Neural cell (in vitro differentiated cells): ENCODE data around the gene EXOC6B.

ENCODE experiments used
- EP300 ChIP-seq: fragments of 450-650 bp; conservative IDR thresholded peaks from 2 replicates; pipeline ENCODE4 v1.6.1; 2014; ENCODE audit warnings: antibody characterized with exemption, mild to moderate bottlenecking, moderate library complexity; ENCODE audit not compliant: poor library complexity, severe bottlenecking
- EZH2 ChIP-seq: fragments of 200-600, 300-800 bp; shearing (Covaris generic), sonication (generic); IDR thresholded peaks from 2 replicates; pipeline ENCODE4 v1.6.1; 2014; ENCODE audit warnings: antibody characterized with exemption, low read length, borderline replicate concordance, mild to moderate bottlenecking; ENCODE audit not compliant: insufficient read depth, poor library complexity, severe bottlenecking
- MXI1 ChIP-seq: fragments of 450-650 bp; conservative IDR thresholded peaks from 2 replicates; pipeline ENCODE4 v1.6.1; 2014; ENCODE audit warnings: antibody characterized with exemption, mild to moderate bottlenecking; ENCODE audit not compliant: poor library complexity, severe bottlenecking
- POLR2AphosphoS5 ChIP-seq: IDR thresholded peaks from 2 replicates; pipeline ENCODE4 v1.6.1; 2012
- RAD21 ChIP-seq: fragments of 450-650 bp; conservative IDR thresholded peaks from 2 replicates; pipeline ENCODE4 v1.6.1; 2014; ENCODE audit warnings: antibody characterized with exemption, mild to moderate bottlenecking, moderate library complexity
- REST ChIP-seq: IDR thresholded peaks from 2 replicates; pipeline ENCODE4 v1.6.1; 2012; ENCODE audit warnings: borderline replicate concordance
- SMC3 ChIP-seq: fragments of 450-650 bp; conservative IDR thresholded peaks from 2 replicates; pipeline ENCODE4 v1.6.1; 2014; ENCODE audit warnings: antibody characterized with exemption, mild to moderate bottlenecking, moderate library complexity; ENCODE audit not compliant: poor library complexity
- TAF1 ChIP-seq: IDR thresholded peaks from 2 replicates; pipeline ENCODE4 v1.6.1; 2012; ENCODE audit warnings: low read depth
- TF ChIP-seq, protein P1 (sequence below): fragments of 450-650 bp; IDR thresholded peaks from 2 replicates; pipeline ENCODE4 v1.5.1; 2014; ENCODE audit warnings: antibody characterized with exemption, mild to moderate bottlenecking, moderate library complexity; ENCODE audit not compliant: poor library complexity, severe bottlenecking

GRCh38 chr2:72148003-72148836 is 677.6 kb downstream of the EXOC6B start:
- TF ChIP-seq, protein P1, sequence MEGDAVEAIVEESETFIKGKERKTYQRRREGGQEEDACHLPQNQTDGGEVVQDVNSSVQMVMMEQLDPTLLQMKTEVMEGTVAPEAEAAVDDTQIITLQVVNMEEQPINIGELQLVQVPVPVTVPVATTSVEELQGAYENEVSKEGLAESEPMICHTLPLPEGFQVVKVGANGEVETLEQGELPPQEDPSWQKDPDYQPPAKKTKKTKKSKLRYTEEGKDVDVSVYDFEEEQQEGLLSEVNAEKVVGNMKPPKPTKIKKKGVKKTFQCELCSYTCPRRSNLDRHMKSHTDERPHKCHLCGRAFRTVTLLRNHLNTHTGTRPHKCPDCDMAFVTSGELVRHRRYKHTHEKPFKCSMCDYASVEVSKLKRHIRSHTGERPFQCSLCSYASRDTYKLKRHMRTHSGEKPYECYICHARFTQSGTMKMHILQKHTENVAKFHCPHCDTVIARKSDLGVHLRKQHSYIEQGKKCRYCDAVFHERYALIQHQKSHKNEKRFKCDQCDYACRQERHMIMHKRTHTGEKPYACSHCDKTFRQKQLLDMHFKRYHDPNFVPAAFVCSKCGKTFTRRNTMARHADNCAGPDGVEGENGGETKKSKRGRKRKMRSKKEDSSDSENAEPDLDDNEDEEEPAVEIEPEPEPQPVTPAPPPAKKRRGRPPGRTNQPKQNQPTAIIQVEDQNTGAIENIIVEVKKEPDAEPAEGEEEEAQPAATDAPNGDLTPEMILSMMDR = no peak
- TF ChIP-seq RAD21 (no peak), MXI1 (no peak), EP300 (no peak), SMC3 (no peak), TAF1 (no peak), EZH2 (peak; percentile 87), REST (no peak), POLR2AphosphoS5 (no peak)
